HCT116 (cell line): ENCODE data around the gene KIAA1549. TPM values are rescaled to one million over a fixed set of nuclear protein-coding genes. Genes with fewer than 3 reads are reported as not detected.

ENCODE experiments used
- ATAC-seq: fragments of 200-7000 bp; cut with Tn5 transposase; 2 replicates; pipeline ENCODE4 v1.9.1; 2020; ENCODE audit warnings: mild to moderate bottlenecking, moderate library complexity
- BruUV-seq: library from RNA; stranded (reverse); fragments of 400-500 nt; replicated peaks from 2 replicates; lab custom pipeline; 2021; lab: Mats Ljungman, UMichigan
- CTCF ChIA-PET: fragments of 300-600 bp; sonication (Branson Sonifier 250); formaldehyde crosslinking; loops from one replicate; lab custom pipeline; 2021; ENCODE audit warnings: antibody characterized with exemption; lab: Charles Lee
- POLR2A ChIA-PET: fragments of 300-600, 350-600 bp; sonication (Branson Sonifier 250); formaldehyde crosslinking; loops from one replicate; lab custom pipeline; 2021; ENCODE audit warnings: antibody characterized with exemption; lab: Charles Lee
- RAD21 ChIA-PET, 2 experiments: fragments of 300-600 bp; sonication (Branson Sonifier 250); formaldehyde crosslinking; loops; one replicate each; lab custom pipeline; 2023; ENCODE audit warnings: low total read pairs in 2 of 2; ENCODE audit not compliant: uncharacterized antibody in 2 of 2, unreplicated experiment in 2 of 2, low non-redundant PET in 1 of 2; lab: Charles Lee
- DNase-seq: peaks from one replicate; pipeline ENCODE4 v3.0.0-alpha.2; 2010; ENCODE audit warnings: low read depth, low spot score
- H2AFZ ChIP-seq: fragments of 200-600 bp; shearing (Covaris generic), sonication (generic); 2 replicates; pipeline ENCODE4 v1.6.1; 2017; ENCODE audit warnings: low read depth, mixed run types, mixed read lengths, antibody characterized with exemption, low read length; ENCODE audit not compliant: poor library complexity, severe bottlenecking
- H3K27ac ChIP-seq: 2 replicates; pipeline ENCODE4 v1.5.1; 2012; ENCODE audit warnings: low read depth, low read length
- H3K27me3 ChIP-seq: fragments of 200-600 bp; sonication (generic); 2 replicates; pipeline ENCODE4 v1.6.1; 2016; ENCODE audit warnings: mixed run types, low read length, mixed read lengths; ENCODE audit not compliant: insufficient read depth
- H3K36me3 ChIP-seq, 2 experiments: fragments of 200-500 bp in 1 of 2; fragments of 200-600 bp in 1 of 2; sonication (Bioruptor generic) in 1 of 2; sonication (generic) in 1 of 2; 2 replicates each; pipeline versions ENCODE4 v1.5.1 to v1.6.1; 2014 to 2016; ENCODE audit warnings: low read length in 2 of 2, inconsistent platforms in 1 of 2, mixed read lengths in 1 of 2, mixed run types in 1 of 2; ENCODE audit not compliant: insufficient read depth in 2 of 2, control insufficient read depth in 1 of 2
- H3K4me1 ChIP-seq, 2 experiments: fragments of 200-600 bp in 1 of 2; sonication (generic) in 1 of 2; 2 replicates each; pipeline versions ENCODE4 v1.5.1 to v1.6.1; 2012 to 2017; ENCODE audit warnings: low read length in 2 of 2, inconsistent platforms in 1 of 2, mild to moderate bottlenecking in 1 of 2, mixed read lengths in 1 of 2, mixed run types in 1 of 2, moderate library complexity in 1 of 2; ENCODE audit not compliant: insufficient read depth in 2 of 2, control insufficient read depth in 1 of 2
- H3K4me2 ChIP-seq: fragments of 200-600 bp; sonication (generic); 2 replicates; pipeline ENCODE4 v1.6.1; 2017; ENCODE audit warnings: mixed run types, low read length, mixed read lengths
- H3K4me3 ChIP-seq, 2 experiments: fragments of 200-600 bp in 1 of 2; sonication (generic) in 1 of 2; replicated peaks in 1 of 2; 2 replicates each; pipeline ENCODE4 v1.5.1; 2011 to 2016; ENCODE audit warnings: low read length in 2 of 2, control low read depth in 1 of 2, low read depth in 1 of 2, mild to moderate bottlenecking in 1 of 2, mixed read lengths in 1 of 2, mixed run types in 1 of 2
- H3K79me2 ChIP-seq: fragments of 200-600 bp; sonication (generic); 2 replicates; pipeline ENCODE4 v1.6.1; 2017; ENCODE audit warnings: mild to moderate bottlenecking, mixed run types, low read length, moderate library complexity, mixed read lengths; ENCODE audit not compliant: insufficient read depth
- H3K9ac ChIP-seq: fragments of 200-600 bp; sonication (generic); 2 replicates; pipeline ENCODE4 v1.6.1; 2016; ENCODE audit warnings: low read length, mixed read lengths
- H3K9me2 ChIP-seq: fragments of 200-600 bp; sonication (generic), shearing (Covaris generic); 2 replicates; pipeline ENCODE4 v1.6.1; 2017; ENCODE audit warnings: mixed run types, mild to moderate bottlenecking, moderate library complexity; ENCODE audit not compliant: insufficient read depth
- H3K9me3 ChIP-seq, 2 experiments: fragments of 200-500 bp in 1 of 2; fragments of 200-600 bp in 1 of 2; sonication (Bioruptor generic) in 1 of 2; sonication (generic) in 1 of 2; 2 replicates each; pipeline ENCODE4 v1.6.1; 2014 to 2017; ENCODE audit warnings: low read length in 2 of 2, mixed read lengths in 2 of 2, inconsistent platforms in 1 of 2, low read depth in 1 of 2, mild to moderate bottlenecking in 1 of 2, mixed run types in 1 of 2, moderate library complexity in 1 of 2; ENCODE audit not compliant: control insufficient read depth in 1 of 2, insufficient read depth in 1 of 2
- H4K20me1 ChIP-seq: fragments of 200-600 bp; sonication (generic), shearing (Covaris generic); 2 replicates; pipeline ENCODE4 v1.6.1; 2017; ENCODE audit warnings: mixed run types, mild to moderate bottlenecking, moderate library complexity; ENCODE audit not compliant: insufficient read depth
- CEBPB ChIP-seq: IDR thresholded peaks from 2 replicates; pipeline ENCODE4 v1.6.1; 2012; ENCODE audit warnings: low read depth
- EGR1 ChIP-seq: IDR thresholded peaks from 2 replicates; pipeline ENCODE4 v1.6.1; 2012; ENCODE audit warnings: low read depth
- RAD21 ChIP-seq: IDR thresholded peaks from 2 replicates; pipeline ENCODE4 v1.6.1; 2012; ENCODE audit warnings: low read depth, mild to moderate bottlenecking
- ZNF274 ChIP-seq: fragments of 200-500 bp; sonication (Bioruptor generic); IDR thresholded peaks from 2 replicates; pipeline ENCODE4 v1.6.1; 2014; ENCODE audit warnings: mild to moderate bottlenecking, low read depth, low read length, inconsistent platforms
- intact Hi-C: fragments of 100-400 bp; cut with micrococcal nuclease; formaldehyde crosslinking; loops from 2 replicates; pipeline ENCODE4 v1.10.0; 2022
- total RNA-seq: library from RNA; stranded (reverse); gene quantifications from one replicate; pipeline ENCODE4 v1.2.1, GENCODE V29; 2021; ENCODE audit not compliant: unreplicated experiment
- TF ChIP-seq, protein P1 (sequence below): IDR thresholded peaks from 2 replicates; pipeline ENCODE4 v1.6.1; 2012; ENCODE audit warnings: low read depth

Gene KIAA1549
- total RNA-seq, 1 experiment from 2014 or later: 3.9 TPM

DNA sequence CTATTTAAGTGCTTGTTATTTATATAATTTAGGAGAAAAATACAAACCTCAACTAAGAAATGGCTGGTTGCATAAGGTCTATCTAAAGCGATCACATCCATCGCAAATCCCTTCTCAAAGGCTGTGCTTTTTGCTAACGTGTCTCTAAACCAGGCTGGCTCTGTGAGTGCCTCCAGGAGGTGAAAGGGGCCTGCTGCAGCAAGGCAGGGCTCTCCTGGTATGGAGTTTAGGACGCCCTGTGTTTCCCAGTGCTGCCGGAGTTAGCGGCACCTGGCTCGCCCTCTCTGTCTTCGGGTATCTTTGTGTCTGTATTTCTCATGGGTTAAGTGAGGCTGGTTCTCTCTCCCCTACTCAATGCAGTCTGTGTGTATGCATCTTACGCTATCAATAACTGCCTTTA is 114.8 kb downstream of the KIAA1549 start:
- no peaks in the 10 kb centered on the region for H3K9me2 ChIP-seq

More for the DNA sequence above, 114.8 kb downstream of the KIAA1549 start:
- Histone ChIP-seq H3K36me3 (0 out of 4 replicates have a peak, but pooled peaks cover 0 to 4% of the 10 kb centered on the region in 2 experiments), H3K4me1 (peaks cover 0 to 8% of the 10 kb centered on the region in 2 experiments; a peak in 2 of 4 replicates), H3K9me3 (no peaks in the 10 kb centered on the region), H3K9ac (no peak overlapping the region), H3K79me2 (no peaks in the 10 kb centered on the region), H3K27ac (no peak overlapping the region), H3K4me3 (no peak overlapping the region), H3K27me3 (no peaks in the 10 kb centered on the region), H4K20me1 (no peaks in the 10 kb centered on the region), H3K4me2 (no peak overlapping the region), H2AFZ (no peak overlapping the region)
- intact Hi-C loops: no loop called here
- POLR2A ChIA-PET: no interaction called here
- CTCF ChIA-PET: no interaction called here
- ATAC-seq (no peak), DNase-seq (no peak)
- no TSS peak for BruUV-seq
- TF ChIP-seq EGR1 (no peak), ZNF274 (no peak), CEBPB (no peak), RAD21 (no peak)
- TF ChIP-seq, protein P1, sequence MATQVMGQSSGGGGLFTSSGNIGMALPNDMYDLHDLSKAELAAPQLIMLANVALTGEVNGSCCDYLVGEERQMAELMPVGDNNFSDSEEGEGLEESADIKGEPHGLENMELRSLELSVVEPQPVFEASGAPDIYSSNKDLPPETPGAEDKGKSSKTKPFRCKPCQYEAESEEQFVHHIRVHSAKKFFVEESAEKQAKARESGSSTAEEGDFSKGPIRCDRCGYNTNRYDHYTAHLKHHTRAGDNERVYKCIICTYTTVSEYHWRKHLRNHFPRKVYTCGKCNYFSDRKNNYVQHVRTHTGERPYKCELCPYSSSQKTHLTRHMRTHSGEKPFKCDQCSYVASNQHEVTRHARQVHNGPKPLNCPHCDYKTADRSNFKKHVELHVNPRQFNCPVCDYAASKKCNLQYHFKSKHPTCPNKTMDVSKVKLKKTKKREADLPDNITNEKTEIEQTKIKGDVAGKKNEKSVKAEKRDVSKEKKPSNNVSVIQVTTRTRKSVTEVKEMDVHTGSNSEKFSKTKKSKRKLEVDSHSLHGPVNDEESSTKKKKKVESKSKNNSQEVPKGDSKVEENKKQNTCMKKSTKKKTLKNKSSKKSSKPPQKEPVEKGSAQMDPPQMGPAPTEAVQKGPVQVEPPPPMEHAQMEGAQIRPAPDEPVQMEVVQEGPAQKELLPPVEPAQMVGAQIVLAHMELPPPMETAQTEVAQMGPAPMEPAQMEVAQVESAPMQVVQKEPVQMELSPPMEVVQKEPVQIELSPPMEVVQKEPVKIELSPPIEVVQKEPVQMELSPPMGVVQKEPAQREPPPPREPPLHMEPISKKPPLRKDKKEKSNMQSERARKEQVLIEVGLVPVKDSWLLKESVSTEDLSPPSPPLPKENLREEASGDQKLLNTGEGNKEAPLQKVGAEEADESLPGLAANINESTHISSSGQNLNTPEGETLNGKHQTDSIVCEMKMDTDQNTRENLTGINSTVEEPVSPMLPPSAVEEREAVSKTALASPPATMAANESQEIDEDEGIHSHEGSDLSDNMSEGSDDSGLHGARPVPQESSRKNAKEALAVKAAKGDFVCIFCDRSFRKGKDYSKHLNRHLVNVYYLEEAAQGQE: no peak
- RAD21 ChIA-PET: no interaction called here
